H1 (cell line): ENCODE data around the gene GNLY. TPM values are rescaled to one million over a fixed set of nuclear protein-coding genes. Genes with fewer than 3 reads are reported as not detected.

Source experiments
- polyA plus RNA-seq, 7 experiments: library from polyadenylated mRNA; depleted of rRNA in 3 of 7; stranded (reverse) in 5 of 7; unstranded in 2 of 7; fragments of >200 nt in 5 of 7; fragments of 200-250 nt in 2 of 7; gene quantifications; 1 replicate in 5 of 7; 2 replicates in 1 of 7; 4 replicates in 1 of 7; pipeline versions ENCODE4 v1.2.1 to v1.2.3, GENCODE V29; 2011 to 2013; ENCODE audit warnings: missing spikeins in 2 of 7, mixed read lengths in 2 of 7
- total RNA-seq: library from RNA; stranded (reverse); fragmentation: NEBNext Ultra II Directional; extraction: Animal tissue kit (Norgen Biotek cat#: 25700); gene quantifications from 2 replicates; pipeline ENCODE4 v1.2.1, GENCODE V29; 2021
- TF ChIP-seq, protein P1 (sequence below): fragments of 300-600 bp; sonication (generic); IDR thresholded peaks from 2 replicates; pipeline ENCODE4 v1.7.1; 2012; ENCODE audit warnings: low read length, moderate library complexity, mild to moderate bottlenecking, inconsistent platforms; ENCODE audit not compliant: insufficient replicate concordance

GNLY gene
- total and polyA plus RNA-seq, 2 of the 8 experiments (the other 6 are each of a cell fraction or from before 2014, with no cell fraction given) = 0.03 TPM; not detected in 1

DNA sequence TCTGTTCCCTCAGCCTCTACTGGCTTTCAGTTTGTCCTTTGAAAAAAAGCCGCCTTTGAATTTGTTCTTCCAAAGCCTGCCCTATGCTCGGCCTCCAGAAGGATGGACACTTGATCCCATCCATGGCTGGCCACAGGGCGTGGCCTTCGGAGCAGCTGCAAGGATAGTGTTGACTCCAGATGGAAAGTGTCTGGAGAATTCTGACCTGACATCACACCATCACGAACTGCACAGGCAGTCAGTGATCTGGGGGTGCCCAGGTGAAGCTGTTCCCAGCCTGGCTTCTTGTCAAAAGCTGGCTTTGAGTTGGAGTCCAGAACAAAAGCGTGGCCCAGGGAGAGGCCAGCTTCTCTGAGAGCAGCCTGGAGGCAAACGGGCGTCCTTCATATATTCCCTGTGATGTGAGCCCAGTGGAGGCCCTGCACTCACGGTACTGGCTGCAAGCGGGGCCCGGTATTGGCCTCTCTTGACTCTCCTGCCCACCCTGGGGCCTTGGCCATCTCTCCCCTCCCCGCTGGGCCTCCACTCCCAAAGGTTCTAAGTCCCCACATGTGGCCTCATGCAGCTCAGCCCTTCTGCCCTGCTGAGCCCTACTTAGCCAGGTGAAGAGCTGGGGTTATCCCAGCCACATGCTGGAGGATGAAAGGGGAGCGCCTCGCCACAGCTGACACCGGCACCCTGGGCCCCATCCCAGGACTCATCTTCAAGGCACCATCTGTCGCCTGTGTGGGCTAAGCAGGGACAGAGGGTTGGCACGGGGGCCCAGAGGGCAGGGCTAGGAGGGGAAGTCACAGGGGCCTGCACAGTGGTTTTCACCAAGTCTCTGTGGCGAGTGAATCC, 39.2 kb downstream of the GNLY start (continued):
- TF ChIP-seq, protein P1, sequence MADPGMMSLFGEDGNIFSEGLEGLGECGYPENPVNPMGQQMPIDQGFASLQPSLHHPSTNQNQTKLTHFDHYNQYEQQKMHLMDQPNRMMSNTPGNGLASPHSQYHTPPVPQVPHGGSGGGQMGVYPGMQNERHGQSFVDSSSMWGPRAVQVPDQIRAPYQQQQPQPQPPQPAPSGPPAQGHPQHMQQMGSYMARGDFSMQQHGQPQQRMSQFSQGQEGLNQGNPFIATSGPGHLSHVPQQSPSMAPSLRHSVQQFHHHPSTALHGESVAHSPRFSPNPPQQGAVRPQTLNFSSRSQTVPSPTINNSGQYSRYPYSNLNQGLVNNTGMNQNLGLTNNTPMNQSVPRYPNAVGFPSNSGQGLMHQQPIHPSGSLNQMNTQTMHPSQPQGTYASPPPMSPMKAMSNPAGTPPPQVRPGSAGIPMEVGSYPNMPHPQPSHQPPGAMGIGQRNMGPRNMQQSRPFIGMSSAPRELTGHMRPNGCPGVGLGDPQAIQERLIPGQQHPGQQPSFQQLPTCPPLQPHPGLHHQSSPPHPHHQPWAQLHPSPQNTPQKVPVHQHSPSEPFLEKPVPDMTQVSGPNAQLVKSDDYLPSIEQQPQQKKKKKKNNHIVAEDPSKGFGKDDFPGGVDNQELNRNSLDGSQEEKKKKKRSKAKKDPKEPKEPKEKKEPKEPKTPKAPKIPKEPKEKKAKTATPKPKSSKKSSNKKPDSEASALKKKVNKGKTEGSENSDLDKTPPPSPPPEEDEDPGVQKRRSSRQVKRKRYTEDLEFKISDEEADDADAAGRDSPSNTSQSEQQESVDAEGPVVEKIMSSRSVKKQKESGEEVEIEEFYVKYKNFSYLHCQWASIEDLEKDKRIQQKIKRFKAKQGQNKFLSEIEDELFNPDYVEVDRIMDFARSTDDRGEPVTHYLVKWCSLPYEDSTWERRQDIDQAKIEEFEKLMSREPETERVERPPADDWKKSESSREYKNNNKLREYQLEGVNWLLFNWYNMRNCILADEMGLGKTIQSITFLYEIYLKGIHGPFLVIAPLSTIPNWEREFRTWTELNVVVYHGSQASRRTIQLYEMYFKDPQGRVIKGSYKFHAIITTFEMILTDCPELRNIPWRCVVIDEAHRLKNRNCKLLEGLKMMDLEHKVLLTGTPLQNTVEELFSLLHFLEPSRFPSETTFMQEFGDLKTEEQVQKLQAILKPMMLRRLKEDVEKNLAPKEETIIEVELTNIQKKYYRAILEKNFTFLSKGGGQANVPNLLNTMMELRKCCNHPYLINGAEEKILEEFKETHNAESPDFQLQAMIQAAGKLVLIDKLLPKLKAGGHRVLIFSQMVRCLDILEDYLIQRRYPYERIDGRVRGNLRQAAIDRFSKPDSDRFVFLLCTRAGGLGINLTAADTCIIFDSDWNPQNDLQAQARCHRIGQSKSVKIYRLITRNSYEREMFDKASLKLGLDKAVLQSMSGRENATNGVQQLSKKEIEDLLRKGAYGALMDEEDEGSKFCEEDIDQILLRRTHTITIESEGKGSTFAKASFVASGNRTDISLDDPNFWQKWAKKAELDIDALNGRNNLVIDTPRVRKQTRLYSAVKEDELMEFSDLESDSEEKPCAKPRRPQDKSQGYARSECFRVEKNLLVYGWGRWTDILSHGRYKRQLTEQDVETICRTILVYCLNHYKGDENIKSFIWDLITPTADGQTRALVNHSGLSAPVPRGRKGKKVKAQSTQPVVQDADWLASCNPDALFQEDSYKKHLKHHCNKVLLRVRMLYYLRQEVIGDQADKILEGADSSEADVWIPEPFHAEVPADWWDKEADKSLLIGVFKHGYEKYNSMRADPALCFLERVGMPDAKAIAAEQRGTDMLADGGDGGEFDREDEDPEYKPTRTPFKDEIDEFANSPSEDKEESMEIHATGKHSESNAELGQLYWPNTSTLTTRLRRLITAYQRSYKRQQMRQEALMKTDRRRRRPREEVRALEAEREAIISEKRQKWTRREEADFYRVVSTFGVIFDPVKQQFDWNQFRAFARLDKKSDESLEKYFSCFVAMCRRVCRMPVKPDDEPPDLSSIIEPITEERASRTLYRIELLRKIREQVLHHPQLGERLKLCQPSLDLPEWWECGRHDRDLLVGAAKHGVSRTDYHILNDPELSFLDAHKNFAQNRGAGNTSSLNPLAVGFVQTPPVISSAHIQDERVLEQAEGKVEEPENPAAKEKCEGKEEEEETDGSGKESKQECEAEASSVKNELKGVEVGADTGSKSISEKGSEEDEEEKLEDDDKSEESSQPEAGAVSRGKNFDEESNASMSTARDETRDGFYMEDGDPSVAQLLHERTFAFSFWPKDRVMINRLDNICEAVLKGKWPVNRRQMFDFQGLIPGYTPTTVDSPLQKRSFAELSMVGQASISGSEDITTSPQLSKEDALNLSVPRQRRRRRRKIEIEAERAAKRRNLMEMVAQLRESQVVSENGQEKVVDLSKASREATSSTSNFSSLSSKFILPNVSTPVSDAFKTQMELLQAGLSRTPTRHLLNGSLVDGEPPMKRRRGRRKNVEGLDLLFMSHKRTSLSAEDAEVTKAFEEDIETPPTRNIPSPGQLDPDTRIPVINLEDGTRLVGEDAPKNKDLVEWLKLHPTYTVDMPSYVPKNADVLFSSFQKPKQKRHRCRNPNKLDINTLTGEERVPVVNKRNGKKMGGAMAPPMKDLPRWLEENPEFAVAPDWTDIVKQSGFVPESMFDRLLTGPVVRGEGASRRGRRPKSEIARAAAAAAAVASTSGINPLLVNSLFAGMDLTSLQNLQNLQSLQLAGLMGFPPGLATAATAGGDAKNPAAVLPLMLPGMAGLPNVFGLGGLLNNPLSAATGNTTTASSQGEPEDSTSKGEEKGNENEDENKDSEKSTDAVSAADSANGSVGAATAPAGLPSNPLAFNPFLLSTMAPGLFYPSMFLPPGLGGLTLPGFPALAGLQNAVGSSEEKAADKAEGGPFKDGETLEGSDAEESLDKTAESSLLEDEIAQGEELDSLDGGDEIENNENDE = no peak
